Adrenal gland (tissue), 5 donors: ENCODE results near the gene PLK5.

ENCODE experiments used
- CTCF ChIP-seq, 6 experiments: fragments of 450-650 bp in 4 of 6; fragments of 200-600 bp in 2 of 6; sonication (generic) in 1 of 6; IDR thresholded peaks; 1 replicate in 5 of 6; 2 replicates in 1 of 6; pipeline versions ENCODE4 v1.5.1 to v1.8.0; 2016 to 2021; ENCODE audit warnings: antibody characterized with exemption in 6 of 6, mild to moderate bottlenecking in 2 of 6, moderate library complexity in 1 of 6
- POLR2A ChIP-seq, 2 donors: fragments of 450-650 bp; IDR thresholded peaks; one replicate each; pipeline ENCODE4 v1.6.1; 2017; ENCODE audit warnings: antibody characterized with exemption in 2 of 2, mild to moderate bottlenecking in 2 of 2, moderate library complexity in 1 of 2
- donor health status: DM: no; HTN: no; CAD: no.

- TF ChIP-seq POLR2A (IDR thresholded peaks at IDR 0.05) (no peak), CTCF (IDR thresholded peaks at IDR 0.05) (no peak)
Observed at GRCh38 chr19:1496714-1497577, 26.9 kb upstream of the PLK5 start.
